GM03348 (cell line): Measurements from ENCODE around the gene LPP.
"Not testable (repeated sequence)": the region's sequence is repeated elsewhere in the genome, so short reads cannot be mapped to it uniquely, and the experiment has no call there.

Source experiments
- DNase-seq: peaks from one replicate; pipeline ENCODE4 v3.0.0; 2012; ENCODE audit warnings: low spot score

The LPP gene

GRCh38 chr3:188594139-188594538 lies 440.2 kb downstream of the LPP start:
- DNase-seq, result peak; percentile 70

GRCh38 chr3:188595890-188596376 lies 442.0 kb downstream of the LPP start:
- peak; percentile 40 for DNase-seq

- no peak for DNase-seq
Observed at GRCh38 chr3:188598894-188599293, 444.9 kb downstream of the LPP start.

- no peak for DNase-seq
Observed at GRCh38 chr3:188602111-188602510, 448.2 kb downstream of the LPP start.

DNA sequence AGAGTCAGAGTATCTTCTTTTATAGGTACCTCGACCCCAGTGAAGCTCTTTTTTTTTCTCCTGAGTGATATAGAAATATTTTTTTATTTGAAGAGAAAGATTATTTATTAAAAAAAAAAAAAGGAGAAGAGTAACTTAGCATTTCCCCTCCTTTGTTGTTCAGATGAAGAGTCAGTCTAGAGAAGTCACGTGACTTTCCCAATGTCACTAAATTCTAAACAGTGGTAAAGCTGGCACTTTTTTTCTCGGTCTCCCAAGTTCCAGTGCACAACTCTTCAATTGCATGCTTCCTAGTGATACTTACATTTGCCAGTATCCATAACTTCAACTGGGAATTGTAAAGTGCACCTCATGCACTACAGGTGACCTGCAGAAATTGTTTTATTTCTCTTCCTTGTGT lies 448.7 kb downstream of the LPP start:
- DNase-seq, result no peak

- DNase-seq, result no peak
Observed at GRCh38 chr3:188604651-188605050, 450.7 kb downstream of the LPP start.

DNA sequence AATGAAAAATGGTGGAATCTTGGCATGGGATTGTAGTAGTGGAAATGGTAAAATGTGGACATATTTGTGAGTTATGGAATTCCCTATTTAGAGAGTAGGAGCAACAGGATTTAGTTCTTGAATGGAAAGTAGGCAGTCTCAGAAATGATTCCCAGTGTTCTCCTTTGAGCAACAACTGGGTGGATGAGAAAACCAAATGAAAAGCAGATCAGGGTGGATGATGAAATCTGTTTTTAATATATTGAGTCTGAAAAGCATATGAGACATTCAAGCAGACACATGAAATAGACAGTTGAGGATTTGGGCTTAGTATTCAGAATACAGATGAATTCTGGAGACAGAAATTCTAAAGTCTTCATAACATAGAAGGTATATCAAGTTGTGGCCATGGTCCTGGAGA lies 451.3 kb downstream of the LPP start:
- DNase-seq, result peak; percentile 27

GRCh38 chr3:188605905-188606304 lies 451.9 kb downstream of the LPP start:
- DNase-seq, result no peak

- no peak for DNase-seq
Observed at GRCh38 chr3:188607805-188608315, 453.9 kb downstream of the LPP start.

DNA sequence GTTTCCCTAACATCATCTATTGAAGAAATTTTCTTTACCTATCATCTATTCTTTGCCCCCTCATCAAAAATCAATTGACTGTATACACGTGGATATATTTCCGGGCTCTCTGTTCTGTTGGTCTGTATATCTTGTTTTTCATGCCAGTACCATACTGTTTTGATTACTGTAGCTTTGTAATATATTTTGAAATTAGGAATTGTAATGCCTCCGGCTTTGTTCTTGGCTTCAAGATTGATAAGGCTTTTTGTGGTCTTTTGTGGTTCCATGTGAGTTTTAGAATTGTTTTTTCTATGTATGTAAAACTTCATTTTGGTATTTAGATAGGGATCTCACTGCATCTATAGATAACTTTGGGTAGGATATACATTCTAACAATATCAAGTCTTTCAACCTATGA lies 454.4 kb downstream of the LPP start:
- no peak for DNase-seq

DNA sequence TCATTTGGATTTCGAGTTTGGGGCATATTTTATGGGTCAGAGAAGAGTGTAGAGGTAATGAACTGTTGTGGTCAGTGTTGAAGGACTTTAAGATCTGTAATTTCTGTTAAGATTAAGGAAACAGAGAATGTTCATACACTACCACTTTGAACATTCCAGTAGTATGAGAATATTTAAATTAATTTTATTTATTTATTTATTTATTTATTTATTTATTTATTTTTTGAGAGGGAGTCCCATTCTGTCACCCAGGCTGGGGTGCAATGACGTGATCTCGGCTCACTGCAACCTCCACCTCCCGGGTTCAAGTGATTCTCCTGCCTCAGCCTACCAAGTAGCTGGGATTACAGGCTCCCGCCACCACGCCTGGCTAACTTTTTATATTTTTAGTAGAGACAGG lies 459.8 kb downstream of the LPP start:
- not testable (repeated sequence) for DNase-seq

- DNase-seq, result no peak
Observed at GRCh38 chr3:188617270-188617669, 463.3 kb downstream of the LPP start.

- DNase-seq, result no peak
Observed at GRCh38 chr3:188617988-188618701, 464.2 kb downstream of the LPP start.

DNA sequence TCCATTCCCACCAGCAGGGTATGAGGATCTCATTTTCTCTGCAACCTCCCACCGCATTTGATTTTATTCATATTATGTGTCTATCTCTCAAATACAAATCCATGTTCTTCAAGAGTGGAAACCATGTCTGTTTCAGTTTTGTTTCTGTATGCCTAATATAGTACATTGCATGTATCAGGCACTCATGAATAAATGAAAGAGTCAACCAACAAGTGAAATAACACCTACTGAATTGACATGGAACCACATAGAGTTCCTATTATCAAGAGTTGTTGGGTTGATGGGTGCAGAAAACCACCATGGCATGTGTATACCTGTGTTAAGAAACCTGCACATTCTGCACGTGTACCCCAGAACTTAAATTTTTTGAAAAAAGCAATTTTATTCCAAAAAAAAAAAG lies 466.8 kb downstream of the LPP start:
- DNase-seq, result no peak

DNA sequence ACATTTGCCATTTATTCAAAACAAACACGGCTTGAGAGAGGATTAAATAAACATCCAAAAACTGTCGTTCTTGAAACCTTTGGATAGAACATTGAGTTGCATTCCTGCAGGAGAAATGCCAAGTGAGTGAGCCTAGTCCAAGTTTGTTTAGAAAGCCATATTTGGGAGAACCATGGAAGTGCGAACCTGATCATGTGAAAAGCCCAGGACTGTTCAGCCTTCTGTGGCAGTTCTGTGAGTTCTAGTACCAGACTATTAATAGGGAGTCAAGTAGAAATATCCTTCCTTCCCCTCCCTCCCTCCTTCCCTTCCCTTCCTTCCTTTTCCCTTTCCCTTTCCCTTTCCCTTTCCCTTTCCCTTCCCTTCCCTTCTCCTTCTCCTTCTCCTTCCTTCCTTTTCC lies 470.4 kb downstream of the LPP start:
- DNase-seq, result peak; percentile 11

DNA sequence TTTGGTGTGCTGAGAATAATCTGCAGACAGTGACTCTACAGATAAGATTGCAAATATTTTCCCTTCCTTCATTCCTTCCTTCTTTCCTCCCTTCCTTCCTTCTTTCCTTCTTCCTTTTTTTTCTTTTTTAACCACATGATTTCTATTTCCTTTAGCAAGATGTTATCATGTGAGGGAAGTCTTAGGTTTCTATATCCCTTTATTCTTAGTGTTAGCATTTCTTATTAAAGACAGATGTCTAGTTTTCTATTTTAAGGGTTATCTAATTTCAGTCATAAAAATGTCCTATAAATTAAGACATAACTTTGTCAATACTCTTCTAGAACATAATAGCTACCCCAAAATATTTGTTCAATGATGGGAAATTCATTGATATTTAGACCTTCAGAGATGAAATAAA lies 470.9 kb downstream of the LPP start:
- no peak for DNase-seq

GRCh38 chr3:188627652-188628051 lies 473.7 kb downstream of the LPP start:
- DNase-seq, result no peak

GRCh38 chr3:188631291-188632010 lies 477.5 kb downstream of the LPP start:
- DNase-seq, result peak; percentile 29

DNA sequence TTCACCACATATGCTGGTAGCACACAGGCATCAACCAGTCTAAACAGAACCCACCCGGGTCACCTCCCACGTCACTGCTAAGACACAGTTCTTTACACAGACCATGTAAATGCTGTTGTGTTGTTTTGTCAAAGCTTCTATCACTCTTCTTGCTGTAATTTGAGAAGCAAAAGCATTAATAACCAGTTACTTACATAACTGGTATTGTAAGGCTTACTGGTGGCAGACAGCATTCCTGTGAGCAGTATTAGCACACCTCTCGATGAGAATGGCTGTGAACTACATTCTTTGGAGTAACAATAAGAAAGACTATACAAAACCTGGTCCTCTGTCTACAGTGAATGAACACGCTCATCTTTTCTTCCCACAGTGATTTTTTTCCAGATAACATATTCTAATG lies 479.2 kb downstream of the LPP start:
- no peak for DNase-seq

DNA sequence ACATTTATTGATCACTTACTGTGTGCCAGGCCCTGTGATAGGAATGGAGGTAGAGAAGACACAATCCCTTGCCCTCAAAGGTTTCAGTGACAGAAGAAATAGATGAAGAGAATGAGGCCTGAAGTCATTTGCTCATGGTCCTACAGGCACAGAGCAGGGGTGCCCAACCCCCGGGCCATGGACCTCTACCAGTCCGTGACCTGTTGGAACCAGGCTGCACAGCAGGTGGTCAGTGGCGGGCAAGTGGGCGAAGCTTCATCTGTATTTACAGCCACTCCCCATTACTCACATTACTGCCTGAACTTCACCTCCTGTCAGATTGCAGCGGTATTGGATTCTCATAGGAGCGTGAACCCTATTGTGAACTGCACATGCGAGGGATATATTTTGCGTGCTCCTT lies 480.3 kb downstream of the LPP start:
- no peak for DNase-seq

- DNase-seq, result peak; percentile 21
Observed at GRCh38 chr3:188635258-188636042, 481.5 kb downstream of the LPP start.

- DNase-seq, result not testable (repeated sequence)
Observed at GRCh38 chr3:188636292-188636691, 482.3 kb downstream of the LPP start.

- DNase-seq, result no peak
Observed at GRCh38 chr3:188641076-188641475, 487.1 kb downstream of the LPP start.
